H9 (cell line): ENCODE measurements around the gene SNED1. TPM values are rescaled to one million over a fixed set of nuclear protein-coding genes. Genes with fewer than 3 reads are reported as not detected.

Experiments used
- DNase-seq: peaks from one replicate; pipeline ENCODE4 v3.0.0-alpha.2; 2017
- H2AFZ ChIP-seq: one replicate; pipeline ENCODE4 v1.6.1; 2013; ENCODE audit warnings: mild to moderate bottlenecking, low read length, control low read depth, moderate library complexity
- H2AK5ac ChIP-seq: 2 replicates; pipeline ENCODE4 v1.6.1; 2013; ENCODE audit warnings: low read length, control low read depth, mixed read lengths; ENCODE audit not compliant: insufficient read length
- H2BK120ac ChIP-seq: one replicate; pipeline ENCODE4 v1.6.1; 2013; ENCODE audit warnings: low read depth, mild to moderate bottlenecking, low read length, control low read depth, inconsistent platforms; ENCODE audit not compliant: poor library complexity, severe bottlenecking
- H2BK12ac ChIP-seq: 2 replicates; pipeline ENCODE4 v1.6.1; 2013; ENCODE audit warnings: low read length, control low read depth, mixed read lengths, low read depth; ENCODE audit not compliant: insufficient read length
- H2BK15ac ChIP-seq: 2 replicates; pipeline ENCODE4 v1.6.1; 2013; ENCODE audit warnings: low read depth, low read length, control low read depth
- H2BK20ac ChIP-seq: one replicate; pipeline ENCODE4 v1.6.1; 2013; ENCODE audit warnings: low read depth, mild to moderate bottlenecking, low read length, control low read depth, inconsistent platforms; ENCODE audit not compliant: poor library complexity, severe bottlenecking
- H2BK5ac ChIP-seq: 2 replicates; pipeline ENCODE4 v1.6.1; 2013; ENCODE audit warnings: low read length, control low read depth, mixed read lengths; ENCODE audit not compliant: insufficient read length
- H3K14ac ChIP-seq: 2 replicates; pipeline ENCODE4 v1.6.1; 2013; ENCODE audit warnings: low read length, control low read depth; ENCODE audit not compliant: insufficient read depth
- H3K18ac ChIP-seq: 2 replicates; pipeline ENCODE4 v1.6.1; 2013; ENCODE audit warnings: low read depth, mild to moderate bottlenecking, mixed read lengths, low read length, control low read depth; ENCODE audit not compliant: insufficient read length
- H3K23ac ChIP-seq: 2 replicates; pipeline ENCODE4 v1.6.1; 2013; ENCODE audit warnings: low read length, control low read depth, mixed read lengths, low read depth; ENCODE audit not compliant: insufficient read length
- H3K23me2 ChIP-seq: 2 replicates; pipeline ENCODE4 v1.6.1; 2013; ENCODE audit warnings: low read depth, mild to moderate bottlenecking, mixed read lengths, low read length, control low read depth; ENCODE audit not compliant: insufficient read length, poor library complexity, severe bottlenecking
- H3K27ac ChIP-seq: 2 replicates; pipeline ENCODE4 v1.5.1; 2013; ENCODE audit warnings: low read length, control low read depth, mixed read lengths, low read depth; ENCODE audit not compliant: insufficient read length
- H3K27me3 ChIP-seq: 2 replicates; pipeline ENCODE4 v1.6.1; 2013; ENCODE audit warnings: low read length, control low read depth, inconsistent platforms; ENCODE audit not compliant: insufficient read depth
- H3K4ac ChIP-seq: 2 replicates; pipeline ENCODE4 v1.6.1; 2013; ENCODE audit warnings: low read depth, mild to moderate bottlenecking, control low read depth, inconsistent platforms, low read length, moderate library complexity
- H3K4me1 ChIP-seq: 2 replicates; pipeline ENCODE4 v1.6.1; 2013; ENCODE audit warnings: low read length, control low read depth, inconsistent platforms; ENCODE audit not compliant: insufficient read depth
- H3K4me2 ChIP-seq: 2 replicates; pipeline ENCODE4 v1.6.1; 2013; ENCODE audit warnings: low read length, control low read depth, mixed read lengths; ENCODE audit not compliant: insufficient read length, insufficient read depth
- H3K56ac ChIP-seq: 2 replicates; pipeline ENCODE4 v1.6.1; 2013; ENCODE audit warnings: low read depth, mild to moderate bottlenecking, mixed read lengths, low read length, control low read depth; ENCODE audit not compliant: insufficient read length
- H3K79me1 ChIP-seq: 2 replicates; pipeline ENCODE4 v1.6.1; 2013; ENCODE audit warnings: low read depth, mild to moderate bottlenecking, moderate library complexity, low read length, control low read depth, inconsistent platforms; ENCODE audit not compliant: insufficient read depth, poor library complexity, severe bottlenecking
- H3K79me2 ChIP-seq: 2 replicates; pipeline ENCODE4 v1.6.1; 2013; ENCODE audit warnings: low read length, control low read depth, inconsistent platforms; ENCODE audit not compliant: insufficient read depth
- H3K9ac ChIP-seq: 2 replicates; pipeline ENCODE4 v1.6.1; 2013; ENCODE audit warnings: low read length, control low read depth, mixed read lengths; ENCODE audit not compliant: insufficient read length; ENCODE audit errors: extremely low read depth
- H3K9me3 ChIP-seq: one replicate; pipeline ENCODE4 v1.6.1; 2013; ENCODE audit warnings: low read depth, low read length, inconsistent platforms; ENCODE audit not compliant: control insufficient read depth
- H3T11ph ChIP-seq: one replicate; pipeline ENCODE4 v1.6.1; 2013; ENCODE audit warnings: mild to moderate bottlenecking, low read length, control low read depth, inconsistent platforms
- H4K20me1 ChIP-seq: one replicate; pipeline ENCODE4 v1.6.1; 2013; ENCODE audit not compliant: control insufficient read depth, insufficient read length, insufficient read depth
- H4K5ac ChIP-seq: 2 replicates; pipeline ENCODE4 v1.6.1; 2013; ENCODE audit warnings: low read depth, mild to moderate bottlenecking, mixed read lengths, low read length, control low read depth; ENCODE audit not compliant: insufficient read length
- H4K8ac ChIP-seq: replicated peaks from 2 replicates; pipeline ENCODE4 v1.6.1; 2013; ENCODE audit warnings: low read length, control low read depth, mixed read lengths, low read depth; ENCODE audit not compliant: insufficient read length
- H4K91ac ChIP-seq: 2 replicates; pipeline ENCODE4 v1.6.1; 2013; ENCODE audit warnings: low read depth, mild to moderate bottlenecking, moderate library complexity, mixed read lengths, low read length, control low read depth; ENCODE audit not compliant: insufficient read length
- H3K27ac Mint-ChIP-seq, 3 experiments: 2 replicates in 2 of 3; 3 replicates in 1 of 3; pipeline ENCODE4 v1.8.0; 2020 to 2021; ENCODE audit warnings: mixed read lengths in 3 of 3, mild to moderate bottlenecking in 1 of 3, moderate library complexity in 1 of 3
- H3K27me3 Mint-ChIP-seq: 2 replicates; pipeline ENCODE4 v1.8.0; 2021; ENCODE audit warnings: low read depth, mild to moderate bottlenecking, moderate library complexity, mixed read lengths
- H3K36me3 Mint-ChIP-seq, 3 experiments: 2 replicates in 2 of 3; 3 replicates in 1 of 3; pipeline ENCODE4 v1.8.0; 2020 to 2021; ENCODE audit warnings: low read depth in 3 of 3, mixed read lengths in 3 of 3; ENCODE audit not compliant: insufficient read depth in 1 of 3
- H3K4me1 Mint-ChIP-seq, 2 experiments: 2 replicates each; pipeline ENCODE4 v1.8.0; 2020; ENCODE audit warnings: mixed read lengths in 2 of 2
- H3K4me3 Mint-ChIP-seq, 2 experiments: 2 replicates in 1 of 2; 3 replicates in 1 of 2; pipeline ENCODE4 v1.8.0; 2020 to 2021; ENCODE audit warnings: mild to moderate bottlenecking in 2 of 2, mixed read lengths in 2 of 2, moderate library complexity in 1 of 2
- H3K9me3 Mint-ChIP-seq, 2 experiments: 2 replicates in 1 of 2; 3 replicates in 1 of 2; pipeline ENCODE4 v1.8.0; 2020; ENCODE audit warnings: mild to moderate bottlenecking in 2 of 2, mixed read lengths in 2 of 2, moderate library complexity in 1 of 2
- WGBS: extraction: QIAGEN DNeasy Blood & Tissue Kit; methylation state at CpG from one replicate; pipeline ENCODE4 v1.1.7; 2013; ENCODE audit warnings: missing lambda C conversion rate, low lambda C conversion rate, mixed read lengths; ENCODE audit not compliant: insufficient read length; ENCODE audit errors: extremely low coverage; 5-methylcytosine and 5-hydroxymethylcytosine counted together
- total RNA-seq: library from RNA; stranded (reverse); gene quantifications from 2 replicates; pipeline ENCODE4 v1.2.1, GENCODE V29; 2021
- TF ChIP-seq, protein P1 (sequence below): fragments of 200-600 bp; sonication (generic); conservative IDR thresholded peaks from 3 replicates; pipeline ENCODE4 v1.8.0; 2021; ENCODE audit warnings: antibody characterized with exemption, mild to moderate bottlenecking

Gene SNED1
- total RNA-seq, 1 experiment from 2014 or later, result 2.5 TPM

DNA sequence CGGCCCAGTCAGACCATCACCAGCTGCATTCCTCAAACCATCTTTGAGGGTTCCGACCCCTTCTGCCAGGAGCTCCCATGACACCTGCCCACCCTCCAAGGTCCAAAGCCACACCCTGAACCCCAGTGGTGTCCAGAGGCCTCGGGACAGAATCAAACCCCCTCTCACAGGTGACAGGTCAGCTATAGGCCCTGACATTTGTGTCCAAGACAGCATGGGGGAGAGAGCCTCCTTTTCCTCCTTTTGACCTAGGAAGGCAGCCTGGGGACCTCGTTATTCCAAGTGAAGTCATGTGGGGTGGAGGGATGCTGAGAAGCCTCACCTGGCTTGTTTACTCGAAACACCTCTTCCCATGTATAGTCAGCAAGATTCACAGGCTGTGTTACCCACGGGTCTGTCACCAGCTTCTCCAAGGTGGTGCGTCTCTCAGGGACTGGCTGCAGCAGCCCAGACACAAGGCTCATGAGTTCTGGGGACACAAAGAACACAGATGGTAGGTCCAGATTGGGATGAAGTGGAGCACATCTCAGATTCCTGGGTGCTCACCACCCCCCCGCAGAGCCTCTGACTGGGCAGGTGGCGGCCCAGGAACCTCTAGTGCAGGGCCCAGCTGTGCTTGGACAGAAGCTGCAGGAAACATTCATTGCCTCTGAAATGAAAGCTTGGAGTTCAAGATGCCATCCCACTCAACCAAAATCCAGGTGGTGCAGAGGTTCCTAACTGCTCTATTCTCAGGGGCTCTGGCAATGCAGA is 108.8 kb downstream of the SNED1 start:
- H3K27ac ChIP-seq, result no peak overlapping the region
- no peak overlapping the region for H4K8ac ChIP-seq
- Mint-ChIP-seq H3K27ac (no peak overlapping the region), H3K9me3 (no peaks in the 10 kb centered on the region), H3K4me1 (peaks cover 8 to 9% of the 10 kb centered on the region in 2 experiments; a peak in 3 of 4 replicates), H3K36me3 (peaks cover 0 to 28% (median 21%) of the 10 kb centered on the region in 3 experiments; a peak in 6 of 7 replicates), H3K27me3 (no peaks in the 10 kb centered on the region), H3K4me3 (no peak overlapping the region)
- no peak overlapping the region for H3K4me2 ChIP-seq
- no peak overlapping the region for H2AFZ ChIP-seq
- no peak overlapping the region for H3K14ac ChIP-seq
- no peaks in the 10 kb centered on the region for H3K79me2 ChIP-seq
- H3K23me2 ChIP-seq, result no peaks in the 10 kb centered on the region
- no peaks in the 10 kb centered on the region for H3K79me1 ChIP-seq
- no CpG with 5 or more reads among the region's 9 CpGs for WGBS
- no peaks in the 10 kb centered on the region for H3K27me3 ChIP-seq
- H3K4ac ChIP-seq, result no peak overlapping the region
- H2BK12ac ChIP-seq, result no peak overlapping the region
- H3K56ac ChIP-seq, result no peak overlapping the region
- H3K4me1 ChIP-seq, result no peaks in the 10 kb centered on the region
- no peaks in the 10 kb centered on the region for H3K9me3 ChIP-seq
- no peak overlapping the region for H4K5ac ChIP-seq
- no peak overlapping the region for H2BK20ac ChIP-seq
- H2BK120ac ChIP-seq, result no peak overlapping the region
- H3K23ac ChIP-seq, result no peak overlapping the region
- no peaks in the 10 kb centered on the region for H4K20me1 ChIP-seq
- no peak overlapping the region for H4K91ac ChIP-seq
- no peak for DNase-seq
- no peak overlapping the region for H2BK15ac ChIP-seq
- no peak overlapping the region for H2BK5ac ChIP-seq
- TF ChIP-seq, protein P1, sequence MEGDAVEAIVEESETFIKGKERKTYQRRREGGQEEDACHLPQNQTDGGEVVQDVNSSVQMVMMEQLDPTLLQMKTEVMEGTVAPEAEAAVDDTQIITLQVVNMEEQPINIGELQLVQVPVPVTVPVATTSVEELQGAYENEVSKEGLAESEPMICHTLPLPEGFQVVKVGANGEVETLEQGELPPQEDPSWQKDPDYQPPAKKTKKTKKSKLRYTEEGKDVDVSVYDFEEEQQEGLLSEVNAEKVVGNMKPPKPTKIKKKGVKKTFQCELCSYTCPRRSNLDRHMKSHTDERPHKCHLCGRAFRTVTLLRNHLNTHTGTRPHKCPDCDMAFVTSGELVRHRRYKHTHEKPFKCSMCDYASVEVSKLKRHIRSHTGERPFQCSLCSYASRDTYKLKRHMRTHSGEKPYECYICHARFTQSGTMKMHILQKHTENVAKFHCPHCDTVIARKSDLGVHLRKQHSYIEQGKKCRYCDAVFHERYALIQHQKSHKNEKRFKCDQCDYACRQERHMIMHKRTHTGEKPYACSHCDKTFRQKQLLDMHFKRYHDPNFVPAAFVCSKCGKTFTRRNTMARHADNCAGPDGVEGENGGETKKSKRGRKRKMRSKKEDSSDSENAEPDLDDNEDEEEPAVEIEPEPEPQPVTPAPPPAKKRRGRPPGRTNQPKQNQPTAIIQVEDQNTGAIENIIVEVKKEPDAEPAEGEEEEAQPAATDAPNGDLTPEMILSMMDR, result no peak
- H3K18ac ChIP-seq, result no peak overlapping the region
- H3T11ph ChIP-seq, result no peak overlapping the region
- H3K9ac ChIP-seq, result no peak overlapping the region
- H2AK5ac ChIP-seq, result no peak overlapping the region
